ENCODE results near the gene CYP4X1. TPM values are rescaled to one million over a fixed set of nuclear protein-coding genes. Genes with fewer than 3 reads are reported as not detected.
"Not testable (repeated sequence)": the region's sequence is repeated elsewhere in the genome, so short reads cannot be mapped to it uniquely, and the experiment has no call there.

The CYP4X1 gene
- total RNA-seq, 4 donors from 2014 or later: 3.0 to 11.2 (median 4.1) TPM

DNA sequence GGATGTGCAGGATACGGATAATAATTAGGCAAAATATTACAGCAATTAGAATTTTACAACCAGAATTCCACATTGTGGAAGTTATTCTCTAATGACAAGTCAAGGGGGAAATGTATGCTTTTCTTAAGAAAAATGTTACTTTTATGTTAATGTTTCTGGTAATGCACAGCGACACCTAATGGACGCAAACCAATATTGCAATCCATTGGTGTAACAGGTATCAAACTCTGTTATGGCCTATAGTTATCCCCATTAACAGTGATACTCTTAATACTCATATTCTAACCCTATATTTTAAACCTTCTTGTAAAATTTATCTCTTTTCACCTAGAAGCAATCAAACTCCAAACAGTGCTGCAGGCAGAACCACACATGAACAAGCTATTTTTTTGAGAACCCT is 65.9 kb downstream of the CYP4X1 start:
- intact Hi-C loops (cut with DNase I); H3K27ac ChIP-seq (replicated peaks in 1 of 4); H3K4me1 ChIP-seq; H3K4me3 ChIP-seq; H3K9me3 ChIP-seq; DNase-seq (ENCODE audit: extremely low spot score); H3K27me3 ChIP-seq; H3K36me3 ChIP-seq: not testable (repeated sequence)
- TF ChIP-seq, protein P1, sequence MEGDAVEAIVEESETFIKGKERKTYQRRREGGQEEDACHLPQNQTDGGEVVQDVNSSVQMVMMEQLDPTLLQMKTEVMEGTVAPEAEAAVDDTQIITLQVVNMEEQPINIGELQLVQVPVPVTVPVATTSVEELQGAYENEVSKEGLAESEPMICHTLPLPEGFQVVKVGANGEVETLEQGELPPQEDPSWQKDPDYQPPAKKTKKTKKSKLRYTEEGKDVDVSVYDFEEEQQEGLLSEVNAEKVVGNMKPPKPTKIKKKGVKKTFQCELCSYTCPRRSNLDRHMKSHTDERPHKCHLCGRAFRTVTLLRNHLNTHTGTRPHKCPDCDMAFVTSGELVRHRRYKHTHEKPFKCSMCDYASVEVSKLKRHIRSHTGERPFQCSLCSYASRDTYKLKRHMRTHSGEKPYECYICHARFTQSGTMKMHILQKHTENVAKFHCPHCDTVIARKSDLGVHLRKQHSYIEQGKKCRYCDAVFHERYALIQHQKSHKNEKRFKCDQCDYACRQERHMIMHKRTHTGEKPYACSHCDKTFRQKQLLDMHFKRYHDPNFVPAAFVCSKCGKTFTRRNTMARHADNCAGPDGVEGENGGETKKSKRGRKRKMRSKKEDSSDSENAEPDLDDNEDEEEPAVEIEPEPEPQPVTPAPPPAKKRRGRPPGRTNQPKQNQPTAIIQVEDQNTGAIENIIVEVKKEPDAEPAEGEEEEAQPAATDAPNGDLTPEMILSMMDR (IDR thresholded peaks at IDR 0.05): peak in 2 of 3 experiments; percentile 38 to 51
- whole genome bisulfite sequencing: 3% methylated on average over 3 of the region's 3 CpGs

DNA sequence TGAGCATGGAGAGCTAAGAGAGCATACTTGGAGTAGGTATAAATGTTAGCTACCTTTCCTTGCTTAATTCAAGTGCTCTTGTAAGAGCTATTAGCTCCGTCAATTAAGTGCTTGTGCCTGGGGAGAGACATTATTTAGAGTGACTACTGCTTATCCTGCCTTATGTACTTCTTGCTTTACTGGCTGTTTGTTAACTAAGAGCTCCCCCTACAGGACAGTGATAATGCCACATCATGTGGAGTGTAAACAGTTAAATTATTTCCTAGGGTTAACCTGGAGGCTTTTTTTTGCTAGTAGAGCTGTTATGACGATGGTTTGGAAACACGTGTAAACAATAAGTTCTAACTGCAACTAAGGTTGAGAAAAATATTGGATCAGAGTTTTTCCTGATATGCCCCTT is 68.0 kb downstream of the CYP4X1 start:
- intact Hi-C loops (cut with DNase I); H3K27ac ChIP-seq (replicated peaks in 1 of 4); H3K36me3 ChIP-seq; H3K27me3 ChIP-seq; H3K4me3 ChIP-seq; H3K9me3 ChIP-seq; DNase-seq (ENCODE audit: extremely low spot score); H3K4me1 ChIP-seq: not testable (repeated sequence)
- TF ChIP-seq, protein P1 (IDR thresholded peaks at IDR 0.05): peak in 1 of 3 experiments; percentile 17
- no CpG with 5 or more reads among the region's 3 CpGs for WGBS

Small RNA genes within 50 kb of the gene (small RNA-seq; reads per million reads assigned to genes)
- gene CYP4A27P (0 reads per million in 3 donors), gene CYP4A43P (0 reads per million in 3 donors), gene CYP4A44P (0 reads per million in 3 donors)

Other genes starting within 250 kb of the CYP4X1 start
- gene CYP4B1, start 224.6 kb upstream of the CYP4X1 start, total RNA-seq: 100 to 1,000 TPM in 2 of 4 donors, 10 to 100 TPM in 2; 41.1 to 150 (median 113) TPM
- gene CYP4A11, start 82.2 kb upstream of the CYP4X1 start, total RNA-seq: not detected
- 1 to 10 TPM; 1.1 to 2.8 (median 1.5) TPM for gene CYP4Z1, start 43.6 kb downstream of the CYP4X1 start, total RNA-seq
- gene CYP4A22, start 113.8 kb downstream of the CYP4X1 start, total RNA-seq: under 1 TPM in 2 of 4 donors, not detected in 2; 0.19 to 0.46 TPM
- 1 to 10 TPM in 1 of 4 donors, not detected in 3; 1.8 TPM for gene PDZK1IP1, start 166.4 kb downstream of the CYP4X1 start, total RNA-seq
- 1 to 10 TPM; 2.5 to 4.8 (median 4.1) TPM for gene TAL1, start 208.6 kb downstream of the CYP4X1 start, total RNA-seq

Data from esophagus muscularis mucosa (tissue), 4 donors.